Activated gamma-delta T cell (primary cell): ENCODE data around the gene HS2ST1.
"Not testable (repeated sequence)": the region's sequence is repeated elsewhere in the genome, so short reads cannot be mapped to it uniquely, and the experiment has no call there.

Experiments used
- DNase-seq: peaks from one replicate; lab custom pipeline; 2025; lab: John Stamatoyannopoulos, UW

HS2ST1 gene

GRCh38 chr1:86971778-86972177 lies 57.3 kb downstream of the HS2ST1 start:
- no peak for DNase-seq

GRCh38 chr1:86972262-86972661 lies 57.8 kb downstream of the HS2ST1 start:
- DNase-seq: no peak

- no peak for DNase-seq
These were observed 61.6 kb downstream of the HS2ST1 start for GRCh38 chr1:86975993-86976550.

- DNase-seq: no peak
These were observed 62.2 kb downstream of the HS2ST1 start for GRCh38 chr1:86976664-86977063.

GRCh38 chr1:86981482-86982213 lies 67.2 kb downstream of the HS2ST1 start:
- no peak for DNase-seq

- not testable (repeated sequence) for DNase-seq
These were observed 69.2 kb downstream of the HS2ST1 start for GRCh38 chr1:86983677-86984076.

- DNase-seq: no peak
These were observed 73.0 kb downstream of the HS2ST1 start for GRCh38 chr1:86987446-86987845.

- no peak for DNase-seq
These were observed 74.4 kb downstream of the HS2ST1 start for GRCh38 chr1:86988835-86989234.

GRCh38 chr1:86989690-86990089 lies 75.3 kb downstream of the HS2ST1 start:
- not testable (repeated sequence) for DNase-seq

- DNase-seq: no peak
These were observed 76.4 kb downstream of the HS2ST1 start for GRCh38 chr1:86990826-86991225.

GRCh38 chr1:86991549-86992186 lies 77.2 kb downstream of the HS2ST1 start:
- no peak for DNase-seq

- DNase-seq: no peak
These were observed 78.4 kb downstream of the HS2ST1 start for GRCh38 chr1:86992861-86993260.

- no peak for DNase-seq
These were observed 79.0 kb downstream of the HS2ST1 start for GRCh38 chr1:86993269-86993985.

- no peak for DNase-seq
These were observed 79.6 kb downstream of the HS2ST1 start for GRCh38 chr1:86994061-86994460.

GRCh38 chr1:86997538-86997937 lies 83.1 kb downstream of the HS2ST1 start:
- DNase-seq: no peak

GRCh38 chr1:86998280-86998679 lies 83.8 kb downstream of the HS2ST1 start:
- no peak for DNase-seq

GRCh38 chr1:86998727-86999126 lies 84.3 kb downstream of the HS2ST1 start:
- no peak for DNase-seq

GRCh38 chr1:87000460-87000859 lies 86.0 kb downstream of the HS2ST1 start:
- DNase-seq: no peak

GRCh38 chr1:87004857-87005256 lies 90.4 kb downstream of the HS2ST1 start:
- DNase-seq: no peak

GRCh38 chr1:87007323-87007722 lies 92.9 kb downstream of the HS2ST1 start:
- no peak for DNase-seq

- DNase-seq: not testable (repeated sequence)
These were observed 99.0 kb downstream of the HS2ST1 start for GRCh38 chr1:87013385-87013784.

- DNase-seq: no peak
These were observed 103.7 kb downstream of the HS2ST1 start for GRCh38 chr1:87017998-87018672.
